Stimulated activated CD8-positive, alpha-beta memory T cell treated with anti-CD3 and anti-CD28 coated beads, Interleukin-4, amount 100 ng/mL, for 24 hours (primary cell): Measurements from ENCODE around the gene NPC1L1.
"Not testable (repeated sequence)": the region's sequence is repeated elsewhere in the genome, so short reads cannot be mapped to it uniquely, and the experiment has no call there.

Experiments used
- DNase-seq: peaks from one replicate; pipeline ENCODE4 v3.0.0-alpha.2; 2020; ENCODE audit warnings: low read depth

NPC1L1 gene

GRCh38 chr7:44534501-44534900, 6.6 kb downstream of the NPC1L1 start:
- DNase-seq: peak; percentile 30

- no peak for DNase-seq
These were observed 7.0 kb downstream of the NPC1L1 start for GRCh38 chr7:44534087-44534486.

- no peak for DNase-seq
These were observed 7.7 kb downstream of the NPC1L1 start for GRCh38 chr7:44533301-44534055.

- no peak for DNase-seq
These were observed 9.4 kb downstream of the NPC1L1 start for GRCh38 chr7:44531421-44532380.

GRCh38 chr7:44530990-44531389, 10.1 kb downstream of the NPC1L1 start:
- DNase-seq: no peak

- DNase-seq: no peak
These were observed 16.2 kb downstream of the NPC1L1 start for GRCh38 chr7:44524811-44525388.

- DNase-seq: no peak
These were observed 18.8 kb downstream of the NPC1L1 start for GRCh38 chr7:44522315-44522714.

- no peak for DNase-seq
These were observed 19.6 kb downstream of the NPC1L1 start for GRCh38 chr7:44521347-44522095.

GRCh38 chr7:44520574-44520973, 20.6 kb downstream of the NPC1L1 start:
- no peak for DNase-seq

- DNase-seq: no peak
These were observed 21.6 kb downstream of the NPC1L1 start for GRCh38 chr7:44519546-44519945.

- no peak for DNase-seq
These were observed 22.4 kb downstream of the NPC1L1 start for GRCh38 chr7:44518761-44519160.

- DNase-seq: no peak
These were observed 24.0 kb downstream of the NPC1L1 start for GRCh38 chr7:44517175-44517574.

GRCh38 chr7:44515590-44516268, 25.4 kb downstream of the NPC1L1 start:
- DNase-seq: no peak

GRCh38 chr7:44512736-44513135, 28.4 kb downstream of the NPC1L1 start:
- DNase-seq: no peak

- no peak for DNase-seq
These were observed 29.2 kb downstream of the NPC1L1 start for GRCh38 chr7:44511863-44512468.

- no peak for DNase-seq
These were observed 29.9 kb downstream of the NPC1L1 start for GRCh38 chr7:44511236-44511635.

- no peak for DNase-seq
These were observed 32.7 kb downstream of the NPC1L1 start for GRCh38 chr7:44508328-44509030.

GRCh38 chr7:44506592-44507288, 34.4 kb downstream of the NPC1L1 start:
- DNase-seq: not testable (repeated sequence)

GRCh38 chr7:44505595-44505994, 35.5 kb downstream of the NPC1L1 start:
- DNase-seq: no peak
